Raji (cell line): Measurements from ENCODE around the gene CDC42EP2.

Experiments
- POLR2A ChIP-seq: IDR thresholded peaks from 2 replicates; pipeline ENCODE4 v1.6.1; 2011; ENCODE audit warnings: low read depth, low read length, control low read depth; ENCODE audit not compliant: insufficient read depth

Gene CDC42EP2

DNA sequence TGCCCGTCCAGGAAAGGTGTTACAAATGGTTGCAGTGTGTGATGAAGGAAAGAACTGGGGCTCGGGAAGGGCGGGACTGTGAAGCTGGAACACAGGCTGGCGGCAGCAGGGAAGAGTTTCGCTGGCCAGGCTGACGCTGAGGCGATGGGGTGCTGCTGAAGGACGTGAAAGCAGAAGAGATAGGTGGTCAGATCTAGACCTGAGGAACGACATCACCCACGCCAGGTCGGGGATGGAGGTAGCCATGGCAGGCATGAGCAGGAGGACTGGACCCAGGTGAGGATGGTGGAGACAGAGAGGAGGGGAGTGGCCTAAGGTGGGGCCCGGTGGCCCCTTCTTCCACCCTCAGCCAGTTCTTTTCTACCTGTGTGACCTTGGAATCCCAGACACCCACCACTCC lies 9.1 kb downstream of the CDC42EP2 start:
- TF ChIP-seq POLR2A: no peak

DNA sequence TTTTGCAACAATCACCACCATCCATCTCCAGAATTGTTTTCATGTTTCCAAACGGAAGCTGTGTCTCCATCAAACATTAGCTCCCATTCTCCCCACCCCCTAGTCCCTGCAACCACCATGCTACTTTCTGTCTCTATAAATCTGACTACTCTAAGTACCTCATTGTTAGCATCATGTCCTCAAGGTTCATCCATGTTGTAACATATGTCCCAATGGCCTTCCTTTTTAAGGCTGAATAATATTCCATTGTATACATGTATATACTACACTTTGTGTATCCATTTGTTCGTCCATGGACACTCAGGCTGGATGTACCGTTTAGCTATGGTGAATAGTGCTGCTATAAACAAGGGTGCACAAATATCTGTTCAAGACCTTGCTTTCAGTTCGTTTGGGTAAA lies 10.8 kb downstream of the CDC42EP2 start:
- no peak for TF ChIP-seq POLR2A

GRCh38 chr11:65327021-65327420 lies 12.4 kb downstream of the CDC42EP2 start:
- TF ChIP-seq POLR2A: no peak

DNA sequence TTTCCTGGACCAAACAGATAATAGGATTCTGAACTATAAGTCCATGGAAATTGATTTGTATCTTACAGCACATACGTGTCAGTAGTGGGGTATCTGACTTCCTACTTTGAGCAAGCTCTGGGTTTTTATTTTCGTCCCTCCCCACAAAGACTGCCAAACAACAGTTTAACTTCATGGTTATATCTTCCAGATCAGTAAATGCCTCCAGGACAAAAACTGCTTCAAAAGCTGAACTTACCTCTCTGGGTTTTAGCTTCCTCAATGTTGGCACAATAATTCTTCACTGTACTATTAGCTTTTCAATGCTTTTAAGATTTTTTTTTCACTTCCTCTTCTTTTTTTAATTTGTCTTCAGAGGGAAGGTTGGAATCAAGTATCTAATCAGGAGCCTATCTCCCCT lies 14.8 kb downstream of the CDC42EP2 start:
- no peak for TF ChIP-seq POLR2A

DNA sequence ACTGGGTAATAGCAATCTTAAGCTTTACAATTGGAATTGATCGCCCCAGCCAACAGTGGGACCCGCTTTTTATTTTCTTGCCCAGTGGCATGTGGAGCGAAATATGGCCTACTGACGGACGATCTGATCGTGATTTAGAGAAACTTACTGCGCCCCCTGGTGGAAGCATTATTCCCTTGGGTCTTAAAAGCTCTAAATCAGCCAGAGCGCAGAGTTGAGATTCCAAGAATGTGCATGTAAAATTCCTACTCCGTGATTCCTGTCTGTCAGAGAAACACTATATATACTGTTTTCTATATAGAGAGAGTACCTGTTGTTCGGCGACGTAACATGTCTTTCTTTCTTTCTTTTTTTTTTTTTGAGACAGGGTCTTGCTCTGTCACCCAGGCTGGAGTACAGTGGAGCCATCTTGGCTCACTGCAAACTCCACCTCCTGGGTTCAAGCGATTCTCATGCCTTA lies 15.3 kb downstream of the CDC42EP2 start:
- TF ChIP-seq POLR2A: peak; percentile 36; the same call in 1 of the 2 replicates

DNA sequence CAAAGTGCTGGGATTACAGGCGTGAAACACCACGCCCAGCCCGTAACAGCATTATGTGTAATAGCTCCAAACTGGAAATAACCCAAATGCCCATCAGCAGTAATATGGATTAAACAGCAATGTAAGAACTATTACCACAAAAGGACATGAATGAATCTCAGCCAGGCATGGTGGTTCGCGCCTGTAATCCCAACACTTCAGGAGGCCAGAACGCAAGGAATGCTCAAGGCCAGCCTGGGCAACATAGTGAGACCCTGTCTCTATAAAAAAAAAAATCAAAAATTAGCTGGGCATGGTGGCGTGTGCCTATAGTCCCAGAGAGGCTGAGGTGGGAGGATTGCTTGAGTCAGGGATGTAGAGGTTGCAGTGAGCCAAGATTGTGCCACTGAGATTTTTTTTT lies 15.9 kb downstream of the CDC42EP2 start:
- TF ChIP-seq POLR2A: no peak

DNA sequence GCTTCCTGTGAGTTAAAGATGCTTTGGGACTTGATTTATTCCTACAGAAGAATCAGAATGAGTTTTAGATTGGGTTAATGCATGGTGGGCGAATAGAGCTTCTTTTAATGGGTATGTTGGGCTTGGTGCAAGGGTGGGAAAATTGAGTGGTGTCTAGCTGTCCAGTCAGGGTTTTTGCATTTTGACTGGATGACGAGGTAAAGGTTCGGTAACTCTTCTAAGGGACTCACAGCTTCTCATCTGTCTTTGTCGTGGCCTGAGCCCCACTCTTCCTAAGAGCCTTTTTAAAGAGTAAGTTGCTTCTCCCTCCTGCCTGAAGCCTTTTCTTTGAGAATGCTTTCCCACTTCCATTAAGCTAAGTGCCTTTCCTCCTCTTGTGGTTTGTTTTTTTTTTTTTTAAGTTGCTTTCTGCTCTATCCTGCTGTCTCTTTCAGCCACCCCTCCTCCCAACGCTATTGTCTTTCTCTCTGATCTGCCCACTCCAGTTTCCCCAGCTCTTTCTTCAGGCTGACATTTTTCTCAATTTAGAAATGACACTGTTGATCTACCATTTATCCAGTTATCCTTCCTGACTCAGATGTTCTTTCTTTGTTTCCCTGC lies 20.1 kb downstream of the CDC42EP2 start:
- no peak for TF ChIP-seq POLR2A

GRCh38 chr11:65338676-65339075 lies 24.0 kb downstream of the CDC42EP2 start:
- TF ChIP-seq POLR2A: no peak

GRCh38 chr11:65340226-65340625 lies 25.6 kb downstream of the CDC42EP2 start:
- no peak for TF ChIP-seq POLR2A

DNA sequence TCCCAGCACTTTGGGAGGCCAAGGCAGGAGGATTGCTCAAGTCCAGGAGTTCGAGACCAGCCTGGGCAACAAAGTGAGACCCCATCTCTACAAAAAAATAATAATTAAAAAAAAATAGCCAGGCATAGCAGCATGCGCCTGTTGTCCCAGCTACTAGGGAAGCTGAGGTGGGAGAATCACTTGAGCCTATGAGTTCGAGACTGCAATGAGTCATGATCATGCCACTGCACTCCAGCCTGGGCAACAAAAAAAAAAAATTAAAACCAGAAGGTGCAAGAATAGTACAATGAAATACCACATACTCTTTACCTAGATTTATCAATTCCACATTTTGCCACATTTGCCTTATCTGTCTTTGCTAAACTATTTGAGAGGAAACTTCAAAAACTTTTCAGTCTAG lies 27.2 kb downstream of the CDC42EP2 start:
- no peak for TF ChIP-seq POLR2A

DNA sequence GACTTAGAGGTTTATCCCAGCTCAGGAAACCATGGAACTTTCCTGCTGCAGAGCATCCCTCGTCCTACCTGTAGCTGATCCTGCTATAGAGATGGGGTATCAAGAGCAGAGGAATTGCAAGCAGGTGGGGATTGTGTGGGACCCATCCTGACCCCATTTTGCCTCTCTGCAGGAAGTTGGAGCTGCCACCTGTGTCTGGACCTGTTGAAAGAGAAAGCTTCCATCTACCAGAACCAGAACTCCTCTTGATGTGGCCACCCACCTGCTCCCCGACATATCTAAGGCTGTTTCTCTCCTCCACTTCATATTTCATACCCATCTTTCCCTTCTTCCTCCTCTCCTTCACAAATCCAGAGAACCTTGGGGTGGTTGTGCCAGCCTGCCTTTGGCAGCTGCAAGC lies 36.8 kb downstream of the CDC42EP2 start:
- no peak for TF ChIP-seq POLR2A

GRCh38 chr11:65352783-65353182 lies 38.1 kb downstream of the CDC42EP2 start:
- no peak for TF ChIP-seq POLR2A

GRCh38 chr11:65353376-65353775 lies 38.7 kb downstream of the CDC42EP2 start:
- TF ChIP-seq POLR2A: no peak

DNA sequence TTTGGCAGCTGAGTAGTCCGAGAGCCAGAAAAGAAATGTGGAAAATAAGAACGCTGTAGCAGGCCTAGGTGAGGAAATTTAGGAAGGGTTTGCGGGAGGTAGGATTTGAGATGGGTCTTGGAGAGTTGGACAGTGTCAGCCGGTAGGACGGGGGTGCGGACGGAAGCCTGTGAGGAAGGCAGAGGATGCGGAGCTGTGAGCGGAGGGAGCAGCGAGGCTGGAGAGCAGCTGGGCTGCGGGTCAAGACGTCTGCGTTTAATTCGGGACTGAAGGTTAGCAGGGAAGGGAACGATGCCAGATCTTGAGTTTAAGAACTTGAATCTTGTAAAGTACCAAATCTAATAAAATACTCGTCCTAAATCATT lies 39.2 kb downstream of the CDC42EP2 start:
- no peak for TF ChIP-seq POLR2A

DNA sequence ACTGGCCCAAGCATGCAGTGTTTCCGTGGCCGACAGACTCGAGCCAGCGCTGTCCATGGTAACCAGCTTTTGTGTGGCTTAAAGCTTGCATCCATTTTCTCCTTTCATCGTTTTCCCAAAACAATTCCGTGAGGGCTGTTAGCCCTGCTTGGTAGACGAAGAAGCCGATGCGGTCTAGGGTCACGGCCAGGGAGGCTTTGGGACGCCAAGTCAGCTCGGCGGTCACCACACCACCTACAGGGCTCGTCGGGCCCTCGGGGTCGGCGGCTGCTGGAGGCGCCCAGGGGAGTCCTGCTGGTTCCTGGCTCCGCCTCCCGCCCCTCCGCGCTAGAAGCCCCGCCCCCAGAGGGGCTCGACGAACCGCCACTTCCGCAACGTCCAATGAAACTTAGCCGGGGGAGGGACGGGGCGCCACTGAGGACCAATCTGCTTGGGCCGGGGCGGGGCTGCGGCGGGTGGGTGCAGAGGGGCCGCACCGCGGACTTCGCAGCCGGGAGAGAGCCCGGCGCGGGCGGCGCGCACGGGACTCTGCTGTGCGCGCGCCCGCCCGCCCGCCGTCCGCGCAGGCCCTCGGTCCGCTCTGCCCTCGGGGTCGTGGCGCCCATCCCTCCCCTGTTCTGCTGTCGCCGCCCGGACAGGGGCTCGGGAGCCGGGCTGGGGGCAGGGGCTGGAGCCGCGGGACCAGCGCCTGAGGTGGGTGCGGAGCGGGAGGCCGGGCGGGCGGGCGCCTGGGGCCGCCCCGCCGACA lies 39.8 kb downstream of the CDC42EP2 start, which contains the start of gene TIGD3:
TSS of gene TIGD3 (plus strand) at position 487 of the 748 bp plus-strand sequence. CDS start 1,058 bp downstream, outside the sequence.
- TF ChIP-seq POLR2A: peak; percentile 70

- TF ChIP-seq POLR2A: no peak
Measured at GRCh38 chr11:65355013-65355775, 40.5 kb downstream of the CDC42EP2 start.
